NCI-H2171 (cell line): ENCODE measurements around the gene SSRP1.
"Not testable (repeated sequence)": the region's sequence is repeated elsewhere in the genome, so short reads cannot be mapped to it uniquely, and the experiment has no call there.

Experiments used
- DNase-seq: peaks from one replicate; lab custom pipeline; 2025; lab: John Stamatoyannopoulos, UW

SSRP1 gene, protein sequence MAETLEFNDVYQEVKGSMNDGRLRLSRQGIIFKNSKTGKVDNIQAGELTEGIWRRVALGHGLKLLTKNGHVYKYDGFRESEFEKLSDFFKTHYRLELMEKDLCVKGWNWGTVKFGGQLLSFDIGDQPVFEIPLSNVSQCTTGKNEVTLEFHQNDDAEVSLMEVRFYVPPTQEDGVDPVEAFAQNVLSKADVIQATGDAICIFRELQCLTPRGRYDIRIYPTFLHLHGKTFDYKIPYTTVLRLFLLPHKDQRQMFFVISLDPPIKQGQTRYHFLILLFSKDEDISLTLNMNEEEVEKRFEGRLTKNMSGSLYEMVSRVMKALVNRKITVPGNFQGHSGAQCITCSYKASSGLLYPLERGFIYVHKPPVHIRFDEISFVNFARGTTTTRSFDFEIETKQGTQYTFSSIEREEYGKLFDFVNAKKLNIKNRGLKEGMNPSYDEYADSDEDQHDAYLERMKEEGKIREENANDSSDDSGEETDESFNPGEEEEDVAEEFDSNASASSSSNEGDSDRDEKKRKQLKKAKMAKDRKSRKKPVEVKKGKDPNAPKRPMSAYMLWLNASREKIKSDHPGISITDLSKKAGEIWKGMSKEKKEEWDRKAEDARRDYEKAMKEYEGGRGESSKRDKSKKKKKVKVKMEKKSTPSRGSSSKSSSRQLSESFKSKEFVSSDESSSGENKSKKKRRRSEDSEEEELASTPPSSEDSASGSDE

DNA sequence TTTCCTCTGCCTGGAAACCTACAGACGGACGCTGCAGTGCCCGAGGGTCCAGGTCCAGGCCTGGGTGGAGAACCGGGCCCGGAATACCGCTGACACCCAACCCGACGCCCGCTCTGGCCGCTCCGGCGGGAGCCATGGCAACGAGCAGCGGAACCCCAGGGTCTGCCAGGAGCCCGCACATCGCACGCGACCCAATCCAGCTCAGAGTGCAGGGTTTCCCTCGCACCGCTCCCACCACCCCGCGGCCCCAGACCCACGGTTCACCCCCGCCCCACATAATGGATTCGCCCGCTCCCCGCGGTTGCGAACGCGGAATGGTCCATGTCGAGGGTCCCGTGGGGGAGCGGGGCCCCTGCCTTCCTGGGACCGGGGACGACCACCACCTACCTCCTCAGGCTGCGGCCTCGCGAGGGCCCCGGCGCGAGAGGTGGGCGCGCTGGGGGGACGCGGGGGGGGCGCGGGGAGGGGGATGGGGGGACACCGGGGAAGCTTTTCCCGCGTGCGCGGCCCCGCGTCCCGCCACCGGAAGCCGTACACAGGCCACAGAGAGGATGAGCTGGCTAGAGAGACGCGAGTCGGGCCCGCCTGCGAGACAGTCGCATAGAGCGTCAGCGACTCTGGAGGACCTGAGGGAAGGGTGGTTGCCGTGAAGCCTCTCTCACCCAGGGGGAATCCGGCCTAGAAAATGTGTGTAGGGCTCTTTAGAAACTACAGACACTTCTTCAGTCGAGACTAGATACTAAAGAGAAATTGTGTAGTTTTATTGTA lies at the start of gene SSRP1:
Gene SSRP1, minus strand, starts transcription at position 550 of the 768 bp plus-strand sequence. CDS start 771 bp downstream, outside the sequence.
- peak; percentile 96 for DNase-seq

DNA sequence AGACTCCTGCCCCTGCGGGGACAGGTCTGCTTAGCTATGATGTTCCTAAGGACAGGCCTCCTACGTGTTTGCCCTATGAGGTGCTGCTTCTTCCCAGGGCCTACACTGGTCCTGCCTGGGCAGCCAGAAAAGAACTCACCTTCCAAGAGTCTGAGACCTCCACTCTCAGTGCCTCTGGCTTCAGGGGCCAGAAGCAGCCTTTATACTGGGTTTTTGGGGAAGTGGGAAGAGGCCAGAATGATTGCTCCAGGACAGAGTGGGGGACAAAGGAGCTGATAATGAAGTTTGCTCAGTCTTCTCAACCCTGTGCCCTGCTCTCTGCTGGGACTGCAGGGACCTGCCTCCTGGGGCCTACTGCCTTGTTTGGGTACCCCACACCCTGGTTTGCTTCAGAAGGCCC lies 45.3 kb upstream of the SSRP1 start, which contains the start of gene PRG3:
Gene PRG3, minus strand, starts transcription at position 176 of the 400 bp plus-strand sequence. CDS start 442 bp downstream, outside the sequence.
- DNase-seq = no peak

DNA sequence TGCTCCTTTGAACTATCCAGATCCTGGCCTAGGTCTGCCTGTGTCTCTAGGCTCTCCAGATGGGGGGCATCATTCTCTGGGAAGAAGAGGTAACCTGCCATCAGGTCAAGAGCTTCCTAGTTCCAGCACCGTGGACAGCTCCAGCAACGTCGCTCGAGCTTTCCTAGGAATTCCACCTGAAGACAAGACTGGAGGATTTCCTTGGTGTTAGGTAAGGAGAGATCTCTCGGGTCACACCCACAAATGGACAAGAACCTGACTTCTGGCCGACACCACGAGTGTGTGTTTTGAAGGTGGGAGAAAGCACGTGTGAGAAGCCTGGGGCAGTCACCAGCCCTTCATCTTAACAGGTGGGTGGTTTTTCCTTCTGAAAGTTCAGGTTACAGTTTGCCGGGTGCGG lies 44.0 kb upstream of the SSRP1 start:
- no peak for DNase-seq

DNA sequence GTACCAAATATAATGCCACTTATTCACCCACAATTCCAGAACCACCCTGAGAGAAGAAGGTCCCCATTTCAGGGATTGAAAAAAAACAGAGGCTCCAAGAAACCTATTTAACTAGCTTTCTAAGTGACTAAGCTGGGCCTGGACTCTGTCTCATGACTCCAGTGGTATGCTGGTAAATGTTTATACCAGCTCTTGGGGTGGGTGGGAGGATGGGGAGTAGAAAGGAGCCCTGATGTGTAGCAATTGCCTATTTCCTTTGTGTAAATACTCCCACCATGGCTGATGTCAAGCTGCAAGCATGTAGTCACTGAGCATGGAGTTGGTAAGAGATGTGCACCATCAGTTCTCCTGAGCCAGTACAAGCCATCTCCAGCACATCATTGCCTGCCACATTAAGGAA lies 42.5 kb upstream of the SSRP1 start:
- DNase-seq = no peak

DNA sequence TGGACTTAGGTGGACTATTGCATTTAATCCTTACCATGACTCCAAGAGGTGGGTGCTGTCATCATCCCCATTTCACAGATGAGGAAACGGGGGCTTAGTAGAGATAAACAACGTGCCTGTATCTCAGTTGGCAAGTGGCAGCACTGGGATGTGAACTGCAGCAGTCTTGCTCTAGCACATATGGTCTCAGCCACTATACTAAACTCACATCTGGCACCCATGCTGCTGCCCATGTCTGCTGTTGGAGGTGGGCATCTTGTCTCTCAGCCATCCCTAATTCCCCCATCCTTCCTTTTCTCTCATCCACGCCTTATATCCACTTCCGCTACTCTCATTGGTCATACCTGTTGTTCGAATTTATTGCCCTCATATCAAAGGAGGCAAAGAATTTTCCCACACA lies 41.4 kb upstream of the SSRP1 start:
- DNase-seq = peak; percentile 25

DNA sequence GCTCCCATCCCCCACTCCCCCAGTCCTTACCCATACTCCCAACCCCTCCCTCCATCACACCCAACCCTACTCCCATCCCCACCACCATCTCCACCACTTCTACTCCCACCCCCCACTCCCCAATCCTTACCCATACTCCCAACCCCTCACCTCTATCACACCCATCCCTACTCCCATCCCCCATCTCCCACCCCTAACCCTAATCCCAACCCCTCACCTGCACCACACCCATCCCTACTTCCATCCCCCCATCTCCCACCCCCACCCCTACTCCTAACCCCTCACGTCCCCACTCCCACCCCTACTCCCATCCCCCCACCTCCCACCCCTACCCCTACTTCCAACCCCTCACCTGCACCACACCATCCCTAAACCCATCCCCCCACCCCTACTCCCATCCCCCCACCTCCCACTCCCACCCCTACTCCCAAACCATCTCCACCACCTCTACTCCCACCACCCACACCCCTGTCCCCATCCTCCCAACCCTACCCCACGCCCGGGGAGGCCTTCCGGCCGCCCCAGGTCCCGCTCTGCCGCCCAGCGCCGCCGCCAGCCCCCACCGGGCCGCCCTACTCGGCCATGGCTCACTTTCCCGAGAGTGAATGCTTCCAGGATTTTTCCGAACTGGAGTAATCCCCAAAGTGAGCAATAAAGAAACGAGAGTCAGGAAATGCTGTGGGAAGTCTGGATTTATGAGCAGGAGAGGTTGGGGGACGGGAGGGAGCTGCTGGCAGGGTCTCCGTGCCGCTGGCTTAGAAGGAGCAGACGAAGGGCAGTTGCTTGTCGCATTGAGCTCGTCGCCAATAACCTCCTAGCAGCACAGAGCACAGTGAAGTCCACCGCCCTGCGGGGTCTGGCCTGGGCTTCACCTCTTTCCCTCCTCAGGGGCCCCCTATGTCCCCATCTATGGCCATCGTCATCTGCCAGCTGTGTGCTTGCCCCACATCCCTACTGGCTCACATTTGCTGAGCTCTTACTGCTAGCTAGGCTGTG lies 40.7 kb upstream of the SSRP1 start:
- DNase-seq = no peak

DNA sequence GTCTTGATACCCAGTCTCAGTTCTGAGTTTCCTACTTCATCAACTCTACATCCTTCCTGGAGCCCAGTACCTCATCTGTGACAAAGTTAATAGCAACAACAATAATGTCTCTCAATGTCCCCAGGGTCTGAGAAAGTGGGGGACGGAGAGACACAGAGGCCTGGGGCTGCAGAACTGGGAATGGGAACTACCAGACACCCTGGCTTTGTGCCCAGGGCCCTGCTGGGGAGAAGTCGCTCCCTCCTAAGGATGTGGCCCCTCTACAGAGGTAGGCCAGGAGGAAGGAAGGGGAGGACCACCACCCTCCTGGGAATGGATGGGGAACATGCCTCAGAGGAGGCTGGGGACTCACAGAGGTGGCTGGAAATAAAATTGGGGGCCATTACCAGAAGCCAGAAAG lies 39.8 kb upstream of the SSRP1 start:
- no peak for DNase-seq

DNA sequence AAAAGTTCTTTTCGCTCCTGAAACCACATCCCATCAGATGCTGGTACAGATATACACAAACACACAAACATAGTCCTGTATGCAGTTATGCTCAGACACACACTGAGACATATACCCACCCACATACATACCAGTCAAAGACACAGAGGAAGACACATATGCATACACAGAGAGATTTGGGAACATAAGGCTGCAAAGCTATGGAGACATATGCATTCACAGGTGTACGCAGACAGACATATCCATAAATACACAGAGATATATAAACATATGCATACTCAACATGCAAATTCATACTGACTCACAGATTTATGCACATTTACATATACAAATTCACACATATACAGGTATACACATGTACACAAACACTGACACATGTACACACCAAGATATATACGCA lies 39.3 kb upstream of the SSRP1 start:
- no peak for DNase-seq

DNA sequence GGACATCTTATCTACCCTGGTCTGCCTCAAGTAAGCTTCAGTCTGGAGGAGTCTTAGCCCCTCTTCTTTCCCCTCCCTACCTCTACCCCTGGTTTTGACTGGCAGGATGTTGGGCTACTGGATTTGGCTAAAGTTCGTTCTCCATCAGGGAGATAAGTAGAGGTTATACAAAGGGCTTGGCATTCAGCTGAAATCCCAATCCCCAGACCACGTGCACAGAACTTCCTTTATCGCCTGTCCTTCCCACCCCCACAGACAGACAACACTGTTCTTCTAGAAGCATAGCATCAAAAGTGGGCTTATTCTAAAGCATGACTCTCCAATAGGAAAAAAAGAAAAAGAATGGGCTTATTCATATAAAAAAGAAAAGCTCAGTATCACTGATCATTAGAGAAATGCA lies 37.5 kb upstream of the SSRP1 start:
- no peak for DNase-seq

DNA sequence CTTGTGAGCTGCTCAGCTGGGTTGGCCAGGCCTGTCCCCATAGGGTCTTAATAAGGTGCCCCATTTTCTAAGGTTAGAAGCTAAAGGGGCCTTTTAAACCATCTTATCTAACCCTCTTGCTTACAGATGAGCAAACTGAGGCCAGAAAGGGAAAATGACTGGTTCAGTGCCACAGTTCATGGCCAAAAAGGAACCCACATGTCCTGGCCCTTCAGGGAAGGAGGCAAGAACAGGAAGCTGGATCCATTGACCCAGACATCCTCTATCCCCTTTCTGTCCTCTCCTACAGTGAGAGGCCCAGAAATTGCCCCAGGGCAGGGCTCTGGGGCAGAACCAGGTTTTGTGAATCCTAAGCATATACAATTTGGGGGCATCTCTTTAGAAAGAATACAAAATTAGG lies 35.2 kb upstream of the SSRP1 start:
- no peak for DNase-seq

DNA sequence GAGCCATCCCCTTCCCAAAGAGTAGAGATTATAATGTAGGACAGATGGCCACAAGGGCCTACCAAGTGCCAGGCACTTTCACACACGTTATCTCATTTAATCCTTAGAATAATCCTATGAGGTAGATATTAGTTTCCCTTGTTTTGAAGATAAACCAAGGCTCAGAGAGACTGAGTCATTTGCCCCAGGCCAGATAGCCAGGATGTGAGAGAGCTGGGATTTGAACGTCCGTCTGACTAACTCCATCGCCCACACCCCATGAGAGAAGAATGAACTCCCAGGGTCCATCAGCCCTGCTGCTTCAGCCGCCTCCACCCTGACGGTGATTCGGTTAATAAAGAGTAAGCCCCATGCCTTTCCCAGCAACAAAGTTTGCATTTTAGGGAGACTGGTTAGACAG lies 34.6 kb upstream of the SSRP1 start:
- DNase-seq = no peak

DNA sequence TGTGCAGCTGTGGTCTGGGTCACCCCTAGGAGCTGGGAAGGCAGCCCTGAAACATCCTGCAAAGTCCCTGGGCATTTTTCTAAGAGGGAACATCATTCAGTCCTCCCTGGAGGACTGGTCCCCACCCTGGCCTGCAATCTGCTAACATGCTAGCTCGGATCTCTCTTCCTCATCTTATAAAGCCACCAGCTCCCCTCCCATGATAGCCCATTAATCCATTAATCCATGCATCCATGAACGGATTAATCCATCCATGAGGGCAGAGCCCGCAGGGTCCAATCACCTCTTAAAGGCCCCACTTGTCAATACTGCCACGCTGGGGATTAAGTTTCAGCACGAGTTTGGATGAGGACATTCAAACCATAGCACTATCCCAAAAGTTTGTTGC lies 33.1 kb upstream of the SSRP1 start:
- no peak for DNase-seq

DNA sequence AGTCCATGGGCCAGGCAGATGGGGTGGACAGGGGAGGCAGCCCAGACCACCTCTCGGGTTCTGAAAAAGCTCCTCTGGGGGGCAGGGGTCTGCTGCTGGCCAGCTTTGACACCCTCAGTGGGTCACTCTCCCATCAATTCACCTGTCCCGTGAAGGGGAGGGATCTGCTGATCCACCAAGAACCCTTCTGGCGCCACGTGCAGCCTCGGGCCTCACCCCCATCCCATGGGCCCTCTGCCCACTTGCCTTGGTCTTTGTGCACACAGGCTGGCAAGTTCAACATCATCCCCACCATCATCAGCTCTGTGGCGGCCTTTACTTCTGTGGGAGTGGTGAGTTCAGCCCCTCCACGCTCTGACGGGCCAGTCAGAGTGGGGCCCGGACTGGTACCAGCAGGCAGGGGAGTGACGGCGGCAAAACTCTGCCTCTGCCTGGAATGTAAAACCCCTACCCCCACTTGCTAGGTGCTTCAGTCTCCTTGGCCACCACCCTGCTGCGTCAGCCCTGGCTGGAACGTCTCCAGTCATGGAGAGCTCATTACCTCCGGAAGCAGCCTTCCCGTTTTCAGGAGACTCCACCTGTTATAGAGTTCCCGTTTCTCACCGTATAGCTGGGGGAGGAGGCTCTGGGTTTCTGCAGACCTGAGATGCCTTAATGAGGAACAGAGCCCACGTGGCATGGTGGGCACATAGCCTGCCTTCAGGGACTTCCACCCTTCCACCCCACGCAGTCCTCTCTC lies 32.6 kb upstream of the SSRP1 start:
- no peak for DNase-seq

DNA sequence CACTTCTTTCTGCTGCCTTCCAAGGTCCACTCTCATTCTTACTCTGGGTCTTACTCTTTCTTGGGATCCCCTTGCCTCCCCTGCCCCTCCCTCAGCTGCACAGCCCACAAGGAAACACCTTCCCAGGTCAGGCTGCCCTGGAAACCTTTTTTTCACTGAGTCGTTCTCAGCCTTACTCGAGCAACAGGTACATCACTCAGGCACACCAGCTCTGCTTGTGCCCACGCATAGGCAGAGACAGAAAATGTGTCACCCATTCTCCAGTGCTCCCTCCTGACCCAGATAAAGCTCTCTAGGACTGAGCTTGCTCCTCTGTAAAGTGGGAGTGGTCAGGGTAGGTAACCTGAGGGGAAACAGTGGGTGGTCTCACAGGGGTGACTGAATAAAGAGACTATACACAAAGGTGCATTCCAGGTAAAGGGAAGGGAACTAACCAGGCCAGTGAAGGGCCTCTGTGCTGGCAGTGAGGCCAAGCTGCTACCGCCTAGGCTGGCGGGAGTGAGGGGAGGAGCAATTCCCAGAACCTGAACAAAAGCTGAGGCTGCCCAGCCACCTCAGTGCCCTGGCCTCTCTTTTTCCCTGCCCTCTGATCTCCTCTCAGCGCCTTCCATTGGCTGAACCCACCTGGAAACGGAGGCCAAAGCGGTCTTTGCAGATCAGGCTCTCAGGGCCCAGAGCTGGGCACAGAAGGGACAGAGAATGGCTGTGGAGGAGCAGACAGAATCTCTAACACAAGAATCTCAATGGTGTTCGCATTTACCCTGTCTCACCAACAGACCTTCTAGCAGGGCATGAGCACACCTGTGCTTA lies 29.4 kb upstream of the SSRP1 start:
- DNase-seq = no peak

DNA sequence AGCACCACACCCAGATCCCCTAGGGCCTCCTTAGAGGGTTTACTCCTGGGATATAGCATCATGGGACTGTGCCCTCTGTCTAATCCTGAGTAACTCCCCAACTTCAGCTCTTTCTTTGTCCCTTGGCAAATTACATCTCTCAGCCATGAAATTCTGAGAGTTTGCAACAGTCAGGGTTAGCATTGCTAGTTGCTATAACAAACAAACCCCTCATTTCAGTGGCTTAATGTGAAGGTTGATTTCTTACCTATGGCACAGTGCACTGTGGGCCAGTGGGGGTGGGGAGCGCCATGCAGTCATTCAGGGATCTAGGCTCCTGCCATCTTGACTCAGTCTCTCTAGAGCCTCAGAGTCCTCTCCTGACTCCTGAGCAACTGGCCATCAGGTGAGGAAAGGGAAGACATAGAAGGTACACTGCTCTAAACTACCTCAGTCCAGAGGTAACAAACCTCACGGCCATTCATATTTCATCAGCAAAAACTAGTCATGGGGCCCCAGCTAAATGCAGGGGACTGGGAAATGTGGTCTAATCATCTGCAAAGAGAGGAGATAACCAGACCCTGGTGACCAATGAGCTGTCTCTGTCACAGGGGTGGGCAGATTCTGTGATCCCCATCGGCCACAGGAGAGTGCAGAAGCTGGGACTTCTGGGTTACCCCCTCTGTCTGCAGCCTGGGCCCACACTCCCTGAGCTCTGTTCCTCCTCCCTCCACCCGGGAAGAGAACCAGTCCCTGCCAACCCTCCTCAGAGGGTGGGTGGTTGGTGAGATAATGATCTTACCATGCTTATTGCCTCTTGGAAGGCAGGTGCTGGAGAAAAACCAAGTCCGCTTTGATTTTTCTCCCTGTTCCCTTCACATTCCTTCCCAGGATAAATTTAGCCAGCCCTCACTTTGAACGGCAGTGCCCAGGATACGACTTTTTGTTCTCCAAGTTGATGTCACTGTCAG lies 27.7 kb upstream of the SSRP1 start:
- DNase-seq = no peak

DNA sequence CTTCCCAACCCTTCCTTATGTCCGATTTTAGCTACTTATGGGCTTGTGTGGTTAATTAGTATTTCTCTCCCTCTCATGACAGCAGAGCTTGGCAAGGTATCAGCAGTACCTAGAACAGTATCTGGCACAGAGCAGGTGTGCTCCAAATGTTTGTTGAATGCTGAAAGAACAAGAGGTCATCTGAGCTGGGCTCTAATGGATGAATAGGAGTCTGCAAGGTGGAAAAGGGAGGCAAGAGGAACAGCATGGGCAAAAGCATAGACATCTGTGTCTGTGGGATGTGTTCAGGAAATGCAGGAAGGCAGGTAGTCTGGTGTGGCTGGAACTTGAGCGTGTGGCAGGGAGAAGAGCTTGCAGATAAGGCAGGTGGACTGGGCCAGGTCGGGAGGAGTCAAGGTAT lies 26.2 kb upstream of the SSRP1 start:
- no peak for DNase-seq

DNA sequence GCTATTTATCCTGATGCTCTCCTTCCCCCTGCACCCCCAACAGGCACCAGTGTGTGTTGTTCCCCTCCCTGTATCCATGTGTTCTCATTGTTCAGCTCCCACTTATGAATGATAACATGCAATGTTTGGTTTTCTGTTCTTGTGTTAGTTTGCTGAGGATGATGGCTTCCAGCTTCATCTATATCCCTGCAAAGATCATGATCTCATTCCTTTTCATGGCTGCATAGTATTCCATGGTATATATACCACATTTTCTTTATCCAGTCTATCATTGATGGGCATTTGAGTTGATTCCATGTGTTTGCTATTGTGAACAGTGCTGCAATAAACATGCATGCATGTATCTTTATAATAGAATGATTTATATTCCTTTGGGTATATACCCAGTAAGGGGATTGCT lies 25.7 kb upstream of the SSRP1 start:
- DNase-seq = not testable (repeated sequence)

DNA sequence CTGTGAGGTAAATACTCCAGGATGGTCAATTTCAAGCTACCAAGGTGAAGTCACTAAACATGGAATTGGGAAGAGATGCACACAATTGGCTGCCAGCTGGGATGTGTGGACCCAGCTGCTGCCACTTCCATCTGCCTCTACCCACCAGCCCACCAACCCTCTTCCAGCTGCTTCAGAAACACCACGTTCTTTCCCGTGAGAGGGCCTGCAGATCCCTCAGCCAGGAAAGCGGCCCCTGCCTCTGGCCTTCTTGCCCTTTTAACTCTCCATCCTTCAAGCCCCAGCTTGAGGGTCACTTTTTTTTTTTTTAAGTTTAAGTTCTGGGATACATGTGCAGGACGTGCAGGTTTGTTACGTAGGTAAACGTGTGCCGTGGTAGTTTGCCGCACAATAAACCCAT lies 25.3 kb upstream of the SSRP1 start:
- no peak for DNase-seq
